HL-60 (cell line): ENCODE measurements around the gene ATG2B.

Source experiments
- DNase-seq, 2 experiments: peaks; one replicate each; pipeline ENCODE4 v3.0.0-alpha.2; 2010 to 2020; ENCODE audit warnings: low read depth in 1 of 2, low spot score in 1 of 2
- H3K27ac ChIP-seq: fragments of 250-450 bp; sonication (Bioruptor Pico); replicated peaks from 2 replicates; pipeline ENCODE4 v1.5.1; 2020; ENCODE audit warnings: mild to moderate bottlenecking, moderate library complexity
- H3K27me3 ChIP-seq: fragments of 250-450 bp; sonication (Bioruptor Pico); 2 replicates; pipeline ENCODE4 v1.5.1; 2021; ENCODE audit warnings: mild to moderate bottlenecking, moderate library complexity; ENCODE audit not compliant: insufficient read depth, poor library complexity, severe bottlenecking
- H3K4me3 ChIP-seq: replicated peaks from 2 replicates; pipeline ENCODE4 v1.5.1; 2011; ENCODE audit warnings: mild to moderate bottlenecking, control low read depth, low read length; ENCODE audit not compliant: insufficient read depth
- GABPA ChIP-seq: IDR thresholded peaks from 2 replicates; pipeline ENCODE4 v1.6.1; 2012; ENCODE audit warnings: low read depth
- POLR2AphosphoS5 ChIP-seq: IDR thresholded peaks from 2 replicates; pipeline ENCODE4 v1.6.1; 2012; ENCODE audit warnings: low read depth
- SPI1 ChIP-seq: IDR thresholded peaks from 2 replicates; pipeline ENCODE4 v1.6.1; 2012; ENCODE audit warnings: low read depth, mild to moderate bottlenecking, borderline replicate concordance
- TF ChIP-seq, protein P1 (sequence below): IDR thresholded peaks from 2 replicates; pipeline ENCODE4 v1.6.1; 2012; ENCODE audit warnings: low read depth; ENCODE audit not compliant: insufficient replicate concordance
- TF ChIP-seq, protein P2 (sequence below): IDR thresholded peaks from one replicate; pipeline ENCODE4 v1.5.1; 2011; ENCODE audit warnings: low read length, control low read depth, inconsistent platforms; ENCODE audit not compliant: insufficient read depth

Gene ATG2B

DNA sequence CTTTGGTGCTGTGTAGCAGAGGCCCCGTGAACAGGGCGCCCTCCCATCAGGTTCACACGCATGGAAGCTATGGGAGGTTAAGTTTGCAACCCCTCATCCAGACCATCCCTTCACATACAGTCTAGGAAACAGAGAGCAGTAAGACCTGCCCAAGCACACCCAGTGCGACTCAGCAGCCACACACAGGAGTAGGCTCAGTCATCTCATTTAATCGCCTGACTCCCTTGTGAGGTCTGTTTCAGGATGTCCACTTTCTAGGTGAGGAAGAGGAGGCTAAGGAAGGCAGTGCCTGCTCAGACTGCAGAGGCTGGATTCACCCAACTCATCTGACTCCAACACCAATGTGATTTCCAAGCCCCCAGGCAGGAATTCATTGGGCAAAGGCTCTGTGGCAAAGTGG, 95.2 kb downstream of the ATG2B start:
- DNase-seq = no peak
- no peak overlapping the region for H3K27ac ChIP-seq
- H3K27me3 ChIP-seq = no peaks in the 10 kb centered on the region
- no peak for TF ChIP-seq SPI1
- H3K4me3 ChIP-seq = no peak overlapping the region

DNA sequence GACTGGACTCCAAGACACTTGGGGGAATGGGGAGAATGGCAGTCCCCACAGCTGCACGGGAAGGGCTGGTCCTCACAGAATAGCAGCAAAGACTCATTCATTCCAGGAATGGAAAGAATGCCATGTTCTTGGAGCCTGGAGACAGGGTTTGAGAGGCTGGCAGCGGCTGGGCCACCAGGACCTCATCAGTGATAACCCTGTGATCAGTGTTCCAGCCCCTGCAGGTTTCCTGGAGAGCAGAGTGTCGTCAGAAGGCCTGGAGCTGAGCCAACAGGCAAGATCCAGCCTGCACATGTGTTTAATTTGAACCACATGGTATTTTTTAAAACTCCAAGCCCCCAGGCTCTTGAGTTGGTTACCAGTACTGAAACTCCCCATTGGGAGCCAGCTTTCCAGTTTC, 95.8 kb downstream of the ATG2B start:
- DNase-seq = no peak
- Histone ChIP-seq H3K4me3 (no peak overlapping the region), H3K27me3 (no peaks in the 10 kb centered on the region), H3K27ac (no peak overlapping the region)
- TF ChIP-seq, protein P1, sequence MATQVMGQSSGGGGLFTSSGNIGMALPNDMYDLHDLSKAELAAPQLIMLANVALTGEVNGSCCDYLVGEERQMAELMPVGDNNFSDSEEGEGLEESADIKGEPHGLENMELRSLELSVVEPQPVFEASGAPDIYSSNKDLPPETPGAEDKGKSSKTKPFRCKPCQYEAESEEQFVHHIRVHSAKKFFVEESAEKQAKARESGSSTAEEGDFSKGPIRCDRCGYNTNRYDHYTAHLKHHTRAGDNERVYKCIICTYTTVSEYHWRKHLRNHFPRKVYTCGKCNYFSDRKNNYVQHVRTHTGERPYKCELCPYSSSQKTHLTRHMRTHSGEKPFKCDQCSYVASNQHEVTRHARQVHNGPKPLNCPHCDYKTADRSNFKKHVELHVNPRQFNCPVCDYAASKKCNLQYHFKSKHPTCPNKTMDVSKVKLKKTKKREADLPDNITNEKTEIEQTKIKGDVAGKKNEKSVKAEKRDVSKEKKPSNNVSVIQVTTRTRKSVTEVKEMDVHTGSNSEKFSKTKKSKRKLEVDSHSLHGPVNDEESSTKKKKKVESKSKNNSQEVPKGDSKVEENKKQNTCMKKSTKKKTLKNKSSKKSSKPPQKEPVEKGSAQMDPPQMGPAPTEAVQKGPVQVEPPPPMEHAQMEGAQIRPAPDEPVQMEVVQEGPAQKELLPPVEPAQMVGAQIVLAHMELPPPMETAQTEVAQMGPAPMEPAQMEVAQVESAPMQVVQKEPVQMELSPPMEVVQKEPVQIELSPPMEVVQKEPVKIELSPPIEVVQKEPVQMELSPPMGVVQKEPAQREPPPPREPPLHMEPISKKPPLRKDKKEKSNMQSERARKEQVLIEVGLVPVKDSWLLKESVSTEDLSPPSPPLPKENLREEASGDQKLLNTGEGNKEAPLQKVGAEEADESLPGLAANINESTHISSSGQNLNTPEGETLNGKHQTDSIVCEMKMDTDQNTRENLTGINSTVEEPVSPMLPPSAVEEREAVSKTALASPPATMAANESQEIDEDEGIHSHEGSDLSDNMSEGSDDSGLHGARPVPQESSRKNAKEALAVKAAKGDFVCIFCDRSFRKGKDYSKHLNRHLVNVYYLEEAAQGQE = no peak
- TF ChIP-seq POLR2AphosphoS5 = no peak
- no peak for TF ChIP-seq GABPA
- TF ChIP-seq, protein P2, sequence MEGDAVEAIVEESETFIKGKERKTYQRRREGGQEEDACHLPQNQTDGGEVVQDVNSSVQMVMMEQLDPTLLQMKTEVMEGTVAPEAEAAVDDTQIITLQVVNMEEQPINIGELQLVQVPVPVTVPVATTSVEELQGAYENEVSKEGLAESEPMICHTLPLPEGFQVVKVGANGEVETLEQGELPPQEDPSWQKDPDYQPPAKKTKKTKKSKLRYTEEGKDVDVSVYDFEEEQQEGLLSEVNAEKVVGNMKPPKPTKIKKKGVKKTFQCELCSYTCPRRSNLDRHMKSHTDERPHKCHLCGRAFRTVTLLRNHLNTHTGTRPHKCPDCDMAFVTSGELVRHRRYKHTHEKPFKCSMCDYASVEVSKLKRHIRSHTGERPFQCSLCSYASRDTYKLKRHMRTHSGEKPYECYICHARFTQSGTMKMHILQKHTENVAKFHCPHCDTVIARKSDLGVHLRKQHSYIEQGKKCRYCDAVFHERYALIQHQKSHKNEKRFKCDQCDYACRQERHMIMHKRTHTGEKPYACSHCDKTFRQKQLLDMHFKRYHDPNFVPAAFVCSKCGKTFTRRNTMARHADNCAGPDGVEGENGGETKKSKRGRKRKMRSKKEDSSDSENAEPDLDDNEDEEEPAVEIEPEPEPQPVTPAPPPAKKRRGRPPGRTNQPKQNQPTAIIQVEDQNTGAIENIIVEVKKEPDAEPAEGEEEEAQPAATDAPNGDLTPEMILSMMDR = no peak
- no peak for TF ChIP-seq SPI1

DNA sequence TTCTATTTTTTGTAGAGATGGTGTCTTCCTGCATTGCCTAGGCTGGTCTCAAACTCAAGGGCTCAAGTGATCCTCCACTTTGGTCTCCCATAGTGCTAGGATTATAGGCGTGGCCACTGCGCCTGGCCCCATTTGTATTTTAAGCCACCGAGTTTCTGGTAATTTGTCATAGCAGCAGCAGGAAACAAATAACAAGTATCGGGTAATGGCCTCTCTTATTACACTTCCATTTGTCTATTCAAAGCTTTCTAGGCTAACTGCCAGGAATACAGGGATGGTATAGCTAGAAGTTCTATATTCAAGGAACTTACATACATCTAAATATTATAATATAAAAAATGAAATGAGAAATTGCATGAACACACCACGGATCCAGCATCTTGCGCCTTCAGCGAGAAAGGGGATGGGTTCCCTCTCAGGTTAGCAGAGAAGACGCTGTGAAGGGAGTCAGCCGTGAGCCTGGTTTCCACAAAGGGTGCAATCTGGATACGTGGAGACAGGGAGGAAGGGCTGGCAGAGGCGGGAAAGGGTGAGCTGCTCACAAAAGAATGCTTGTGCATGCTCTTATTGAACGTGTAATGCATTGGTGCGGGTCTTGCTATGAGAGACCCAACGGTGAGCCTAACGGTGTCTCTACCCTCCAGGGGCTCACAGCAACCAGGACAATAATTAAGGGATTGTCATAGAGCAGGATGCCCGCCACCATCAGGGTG, 97.6 kb downstream of the ATG2B start:
- TF ChIP-seq, protein P1 = no peak
- TF ChIP-seq GABPA = no peak
- TF ChIP-seq, protein P2 = no peak
- TF ChIP-seq POLR2AphosphoS5 = no peak
- TF ChIP-seq SPI1 = no peak
- DNase-seq = no peak
- no peak overlapping the region for H3K4me3 ChIP-seq
- H3K27me3 ChIP-seq = no peaks in the 10 kb centered on the region
- H3K27ac ChIP-seq = no peak overlapping the region

DNA sequence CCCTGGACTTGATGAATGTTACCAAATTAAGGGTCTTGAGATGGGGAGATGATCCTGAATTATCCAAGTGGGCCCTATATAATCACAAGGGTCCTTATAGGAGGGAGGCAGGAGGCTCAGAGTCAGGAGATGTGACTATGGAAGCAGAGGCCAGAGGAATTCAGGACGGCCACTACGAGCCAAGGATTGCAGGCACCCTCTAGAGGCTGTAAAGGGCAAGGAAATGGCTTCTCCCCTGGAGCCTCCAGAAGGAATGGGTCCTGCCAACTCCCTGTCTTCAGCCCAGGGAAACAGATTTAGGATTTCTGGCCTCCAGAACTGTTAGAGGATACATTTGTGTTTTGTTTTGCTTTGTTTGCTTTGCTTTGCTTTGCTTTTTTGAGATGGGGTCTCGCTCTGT, 98.3 kb downstream of the ATG2B start:
- TF ChIP-seq SPI1 = no peak
- TF ChIP-seq, protein P2 = peak; percentile 17
- no peaks in the 10 kb centered on the region for H3K27me3 ChIP-seq
- H3K27ac ChIP-seq = no peak overlapping the region
- DNase-seq = no peak
- H3K4me3 ChIP-seq = no peak overlapping the region
